IPS DF 4.7 (cell line): Measurements from ENCODE around the gene C8G.

ENCODE experiments used
- DNase-seq: peaks from one replicate; pipeline ENCODE4 v3.0.0-alpha.2; 2013; ENCODE audit warnings: low spot score; ENCODE audit errors: extremely low read depth

Gene C8G

GRCh38 chr9:136965771-136966484, 20.9 kb downstream of the C8G start:
- no peak for DNase-seq

GRCh38 chr9:136968333-136969127, 23.5 kb downstream of the C8G start:
- no peak for DNase-seq

GRCh38 chr9:136969150-136969549, 24.1 kb downstream of the C8G start:
- DNase-seq = no peak

- no peak for DNase-seq
Measured at GRCh38 chr9:136969774-136970173, 24.7 kb downstream of the C8G start.

- no peak for DNase-seq
Measured at GRCh38 chr9:136970361-136970760, 25.3 kb downstream of the C8G start.

- no peak for DNase-seq
Measured at GRCh38 chr9:136971746-136972145, 26.7 kb downstream of the C8G start.

- no peak for DNase-seq
Measured at GRCh38 chr9:136972335-136972734, 27.3 kb downstream of the C8G start.

GRCh38 chr9:136972743-136973142, 27.7 kb downstream of the C8G start:
- DNase-seq = no peak

GRCh38 chr9:136973618-136974617, 28.9 kb downstream of the C8G start:
- no peak for DNase-seq

GRCh38 chr9:136974817-136975535, 29.9 kb downstream of the C8G start:
- DNase-seq = no peak

GRCh38 chr9:136975644-136976043, 30.6 kb downstream of the C8G start:
- no peak for DNase-seq

GRCh38 chr9:136977223-136977622, 32.2 kb downstream of the C8G start, which contains the start of gene PTGDS:
Gene PTGDS, plus strand, starts transcription at chr9:136977504. Its CDS starts 75 bp downstream, at chr9:136977579.
- DNase-seq = no peak

GRCh38 chr9:136977649-136978072, 32.6 kb downstream of the C8G start:
- DNase-seq = no peak

GRCh38 chr9:136978073-136978864, 33.2 kb downstream of the C8G start:
- DNase-seq = no peak

- no peak for DNase-seq
Measured at GRCh38 chr9:136978865-136979544, 34.0 kb downstream of the C8G start.

GRCh38 chr9:136979769-136980587, 34.9 kb downstream of the C8G start:
- no peak for DNase-seq

- DNase-seq = no peak
Measured at GRCh38 chr9:136980669-136981478, 35.8 kb downstream of the C8G start.
